ENCODE results near the gene SCIN.
"Not testable (repeated sequence)": the region's sequence is repeated elsewhere in the genome, so short reads cannot be mapped to it uniquely, and the experiment has no call there.

SCIN gene

DNA sequence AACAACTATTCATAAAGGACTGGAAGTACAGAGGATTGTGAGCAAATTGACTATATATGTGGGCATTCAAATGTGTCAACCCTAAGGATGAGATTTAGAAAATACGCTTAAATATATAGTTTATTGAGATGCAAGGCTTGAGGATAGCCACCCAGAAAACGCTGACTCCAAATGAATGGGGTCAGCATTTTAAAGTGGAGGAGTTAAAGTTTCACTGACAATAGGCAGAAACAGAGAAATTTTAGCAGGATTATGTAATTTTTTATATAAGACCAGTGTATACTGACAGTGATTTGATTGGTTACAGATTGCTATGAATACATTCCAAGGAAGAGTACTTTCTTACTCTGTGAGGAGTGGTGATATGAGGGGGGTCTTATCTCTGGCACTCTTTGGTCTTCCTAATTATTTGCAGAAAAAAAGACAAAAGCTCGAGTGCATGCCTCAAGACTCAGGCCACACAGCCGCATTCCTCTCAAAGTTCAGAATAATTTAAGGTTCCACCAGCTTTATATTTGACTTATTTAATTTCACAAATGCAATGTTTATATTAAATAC, 78.3 kb downstream of the SCIN start:
- no peak for DNase-seq (ENCODE audit: low read depth)

DNA sequence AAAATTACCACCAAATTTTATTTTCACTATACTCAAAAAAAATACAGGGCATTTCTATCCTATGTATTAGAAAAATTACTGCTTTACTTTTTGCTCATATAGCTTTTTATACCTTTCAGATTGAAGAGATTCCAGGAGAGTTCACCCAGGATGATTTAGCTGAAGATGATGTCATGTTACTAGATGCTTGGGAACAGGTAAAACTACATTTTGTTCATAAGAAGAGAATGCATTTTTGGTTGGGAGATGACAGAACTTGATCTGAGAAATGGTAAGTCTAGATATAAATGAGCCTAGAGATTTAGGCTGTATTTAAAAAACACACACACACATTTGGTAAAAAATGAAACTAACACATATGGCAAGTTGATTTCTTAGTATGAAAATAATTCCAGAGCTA, 78.8 kb downstream of the SCIN start:
- no peak for DNase-seq (ENCODE audit: low read depth)

- DNase-seq (ENCODE audit: low read depth) = no peak
These were observed 79.6 kb downstream of the SCIN start for GRCh38 chr7:12650080-12650479.

- DNase-seq (ENCODE audit: low read depth) = no peak
These were observed 82.6 kb downstream of the SCIN start for GRCh38 chr7:12653110-12653509.

- no peak for DNase-seq (ENCODE audit: low read depth)
These were observed 83.0 kb downstream of the SCIN start for GRCh38 chr7:12653518-12653917.

DNA sequence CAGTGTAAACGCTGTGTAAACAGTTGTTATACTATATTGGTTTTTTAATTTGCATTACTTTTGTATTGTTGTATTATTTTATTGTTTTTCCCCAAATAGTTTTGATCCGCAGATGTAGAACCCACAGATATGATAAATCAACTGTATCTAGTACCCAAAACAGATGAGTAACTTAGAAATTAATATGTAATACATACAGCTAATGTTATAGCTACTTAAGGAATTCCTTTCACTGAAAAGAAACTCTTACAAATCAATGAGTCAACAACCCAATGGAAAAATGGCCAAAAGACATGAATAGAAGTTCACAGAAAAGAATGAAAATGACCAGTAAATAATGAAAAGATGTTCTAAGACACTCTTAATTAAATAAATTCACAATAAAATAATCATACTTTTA, 84.6 kb downstream of the SCIN start:
- DNase-seq (ENCODE audit: low read depth) = no peak

GRCh38 chr7:12660423-12660822, 89.9 kb downstream of the SCIN start:
- DNase-seq (ENCODE audit: low read depth) = peak; percentile 86

- DNase-seq (ENCODE audit: low read depth) = not testable (repeated sequence)
These were observed 90.5 kb downstream of the SCIN start for GRCh38 chr7:12660986-12661385.

- DNase-seq (ENCODE audit: low read depth) = no peak
These were observed 91.1 kb downstream of the SCIN start for GRCh38 chr7:12661581-12661980.

DNA sequence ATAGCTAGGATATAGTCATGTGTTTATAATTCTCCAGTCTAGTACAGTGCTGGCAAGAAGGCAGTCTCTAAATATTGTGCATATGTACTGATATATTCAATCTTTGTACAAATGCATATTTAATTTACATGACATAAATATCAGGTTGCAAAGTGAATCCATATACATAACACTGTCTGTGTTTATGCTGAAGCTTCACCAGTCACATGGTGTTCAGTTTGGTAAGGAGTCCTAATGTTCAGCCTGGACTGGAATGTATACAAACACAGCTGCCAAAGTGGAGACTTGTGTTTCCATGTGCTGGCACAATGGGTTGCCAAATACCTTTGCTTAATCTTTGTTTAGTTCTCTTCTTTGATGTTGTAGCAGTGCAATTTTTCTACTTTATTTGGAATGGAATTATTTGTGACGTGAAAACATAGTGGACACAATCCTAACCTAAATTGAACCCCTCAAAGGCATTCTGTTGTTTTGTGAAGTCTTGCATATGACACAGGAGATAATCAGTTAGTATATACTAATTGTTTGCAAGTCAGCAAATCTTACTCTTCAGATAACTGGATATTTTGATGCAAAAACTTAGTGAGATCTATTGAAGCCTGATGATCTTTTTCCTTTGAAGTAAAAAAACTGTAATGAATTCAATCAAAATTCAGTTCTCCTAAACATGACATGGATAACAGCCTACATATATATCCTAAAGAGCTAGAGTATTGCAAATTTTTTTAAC, 99.6 kb downstream of the SCIN start:
- peak; percentile 68 for DNase-seq (ENCODE audit: low read depth)

GRCh38 chr7:12670743-12671520, 100.4 kb downstream of the SCIN start:
- no peak for DNase-seq (ENCODE audit: low read depth)

DNA sequence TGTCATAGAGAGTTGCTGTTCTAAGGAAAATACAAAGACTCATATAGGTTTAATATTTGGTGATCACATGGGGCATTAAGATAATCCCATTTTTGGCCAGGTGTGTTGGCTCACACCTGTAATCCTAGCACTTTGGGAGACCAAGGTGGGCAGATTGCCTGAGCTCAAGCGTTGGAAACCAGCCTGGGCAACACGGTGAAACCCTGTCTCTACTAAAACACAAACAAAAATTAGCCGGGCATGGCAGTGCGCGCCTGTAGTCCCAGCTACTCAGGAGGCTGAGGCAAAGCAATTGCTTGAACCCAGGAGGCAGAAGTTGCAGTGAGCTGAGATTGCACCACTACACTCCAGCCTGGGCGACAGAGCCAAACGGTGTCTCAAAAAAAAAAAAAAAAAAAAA, 102.9 kb downstream of the SCIN start:
- DNase-seq (ENCODE audit: low read depth) = not testable (repeated sequence)

DNA sequence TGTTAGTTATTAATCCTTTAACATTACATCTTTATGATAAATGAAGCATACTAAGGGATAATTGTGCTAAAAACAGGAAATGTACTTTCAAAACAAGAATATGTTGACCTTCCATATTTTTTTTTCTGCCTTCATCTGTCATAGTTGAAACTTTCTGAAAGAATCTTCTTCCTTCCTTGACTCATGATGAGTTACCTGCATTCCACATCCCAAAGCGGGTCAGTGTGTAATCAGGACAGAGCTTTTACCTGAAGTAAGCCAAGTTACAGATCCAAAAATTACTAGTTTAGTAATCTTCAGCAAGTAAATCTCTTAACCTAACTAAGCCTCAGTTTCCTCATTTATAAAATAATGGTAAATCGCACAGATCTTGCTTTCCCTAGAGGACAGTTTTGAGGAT, 103.5 kb downstream of the SCIN start:
- DNase-seq (ENCODE audit: low read depth) = no peak

DNA sequence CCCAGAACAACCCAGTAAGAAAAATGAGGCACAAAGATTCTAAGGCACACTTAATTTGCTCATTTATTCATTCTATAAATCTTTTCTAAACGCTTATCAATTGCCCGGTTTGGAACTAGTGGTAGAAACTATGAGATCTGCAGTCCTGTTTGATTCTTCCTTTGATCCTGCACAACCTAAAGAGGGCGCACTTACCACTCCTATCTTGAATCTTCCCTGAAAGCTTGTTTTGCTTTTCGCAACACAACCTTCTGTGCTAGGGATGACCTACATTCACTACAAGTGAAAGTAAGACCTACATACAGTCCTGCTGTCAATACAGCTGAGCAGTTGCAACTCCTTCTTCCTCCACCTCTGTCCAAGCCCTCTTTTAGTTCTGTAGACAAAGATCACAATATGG, 104.3 kb downstream of the SCIN start:
- DNase-seq (ENCODE audit: low read depth) = peak; percentile 80

DNA sequence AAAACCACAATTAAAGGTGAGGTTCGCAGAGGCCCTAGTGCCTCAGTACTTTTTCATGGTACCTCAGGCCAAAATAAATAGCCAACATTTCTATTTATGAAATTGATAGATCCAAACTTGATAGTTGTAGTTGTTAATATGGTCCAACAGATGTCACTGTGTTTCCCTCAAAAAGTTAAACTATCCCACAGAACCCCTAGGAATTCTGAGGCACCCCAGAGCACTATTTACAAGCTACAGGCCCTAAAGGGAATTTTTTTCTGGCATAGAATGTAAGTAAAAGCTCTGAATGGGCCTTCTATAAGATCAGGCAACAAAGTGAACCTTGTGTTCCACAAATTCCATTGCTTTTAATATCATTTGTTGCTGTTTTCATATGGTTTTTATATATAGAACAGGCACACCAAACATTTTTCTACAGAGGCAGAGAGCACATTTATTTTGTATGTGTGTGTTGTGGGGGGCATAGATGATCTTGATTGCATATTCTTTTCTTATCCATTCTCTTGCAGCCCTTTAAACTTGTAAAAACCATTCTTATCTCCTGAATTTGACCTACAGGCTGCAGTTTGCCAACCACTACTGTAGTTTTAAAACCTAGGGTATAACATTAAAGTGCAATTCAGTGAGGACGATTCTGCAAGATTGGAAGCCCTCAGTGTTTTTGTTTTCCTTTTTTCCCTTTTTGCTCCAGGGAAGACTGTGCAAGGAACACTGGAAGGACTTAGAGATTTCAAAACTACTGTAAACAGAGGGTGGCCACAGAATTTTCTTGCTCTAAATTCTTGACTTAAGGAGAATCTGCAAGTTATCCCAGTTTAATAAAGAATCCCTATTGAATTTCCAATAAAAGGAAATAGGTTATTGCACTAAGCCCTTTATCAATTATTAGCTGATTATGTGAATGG, 113.4 kb downstream of the SCIN start:
- DNase-seq (ENCODE audit: low read depth) = no peak

GRCh38 chr7:12684733-12685132, 114.2 kb downstream of the SCIN start:
- DNase-seq (ENCODE audit: low read depth) = no peak

DNA sequence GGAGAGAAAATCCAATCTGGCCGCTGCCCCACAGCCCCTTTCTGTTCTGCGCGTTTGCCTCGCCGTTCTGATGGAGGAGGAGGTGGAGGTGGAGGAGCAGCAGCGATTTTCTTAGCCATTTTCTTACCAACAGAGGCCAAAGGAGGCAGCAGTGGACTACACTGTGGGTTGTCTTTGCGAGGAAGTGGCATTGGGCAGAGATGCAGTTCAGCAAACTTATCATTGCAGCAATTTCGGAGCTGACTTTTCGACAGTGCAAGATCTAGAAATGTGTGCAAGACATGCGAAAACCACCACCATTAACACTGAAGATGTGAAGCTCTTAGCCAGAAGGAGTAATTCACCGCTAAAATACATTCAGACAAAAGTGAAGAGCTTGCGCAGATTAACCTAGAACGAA, 115.0 kb downstream of the SCIN start:
- DNase-seq (ENCODE audit: low read depth) = peak; percentile 46

GRCh38 chr7:12686234-12686890, 115.8 kb downstream of the SCIN start:
- peak; percentile 91 for DNase-seq (ENCODE audit: low read depth)

GRCh38 chr7:12686891-12687717, 116.6 kb downstream of the SCIN start, which contains the start of gene ARL4A:
Gene ARL4A (plus strand): TSS chr7:12687633. CDS start chr7:12688255, 622 bp downstream.
- DNase-seq (ENCODE audit: low read depth) = peak; percentile 97

DNA sequence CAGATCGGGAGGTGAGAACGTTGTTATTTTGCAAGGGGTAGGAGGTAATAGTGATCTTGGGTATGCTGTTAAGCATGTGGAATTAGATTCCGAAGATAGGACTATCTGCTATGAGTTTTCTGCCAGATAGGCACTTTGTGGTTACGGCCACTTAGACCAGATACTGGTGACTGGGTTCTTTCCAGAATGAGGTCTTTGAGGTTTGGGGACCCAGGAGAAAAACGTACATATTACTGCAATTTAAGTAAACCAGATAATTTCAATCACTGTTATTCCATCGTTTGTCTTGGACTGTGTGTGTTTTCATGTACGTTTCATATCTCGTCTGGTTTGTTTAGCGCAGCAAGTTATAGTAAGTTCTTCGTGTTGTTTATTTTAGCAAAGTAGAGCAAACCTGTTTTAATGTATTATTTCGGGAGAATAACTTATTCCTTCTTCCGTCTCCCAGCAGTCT, 117.2 kb downstream of the SCIN start:
- no peak for DNase-seq (ENCODE audit: low read depth)

Measured in amniotic epithelial cell (primary cell).